AG09319 (cell line): ENCODE measurements around the gene PAFAH1B2.
"Not testable (repeated sequence)": the region's sequence is repeated elsewhere in the genome, so short reads cannot be mapped to it uniquely, and the experiment has no call there.

ENCODE experiments used
- DNase-seq: peaks from one replicate; pipeline ENCODE4 v3.0.0-alpha.2; 2010; ENCODE audit warnings: low read depth; ENCODE audit errors: extremely low read depth
- TF ChIP-seq, protein P1 (sequence below): IDR thresholded peaks from 2 replicates; pipeline ENCODE4 v1.5.1; 2011; ENCODE audit warnings: low read depth, mild to moderate bottlenecking, inconsistent platforms, low read length, moderate library complexity

PAFAH1B2 gene

DNA sequence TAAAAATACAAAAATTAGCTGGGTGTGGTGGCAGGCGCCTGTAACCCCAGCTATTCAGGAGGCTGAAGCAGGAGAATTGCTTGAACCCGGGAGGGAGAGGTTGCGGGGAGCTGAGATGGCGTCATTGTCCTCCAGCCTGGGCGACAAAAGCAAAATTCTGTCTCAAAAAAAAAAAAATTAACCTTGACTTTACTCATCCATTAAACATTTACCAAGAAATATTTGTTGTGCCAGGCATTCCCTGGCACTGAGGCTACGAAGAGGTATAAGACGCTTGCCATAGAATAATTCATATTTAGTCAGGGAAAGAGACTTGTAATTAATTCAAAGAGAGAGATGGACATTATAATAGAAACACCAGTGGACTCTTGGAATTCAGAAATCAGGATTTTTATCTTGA, 13.2 kb upstream of the PAFAH1B2 start:
- no peak for DNase-seq
- TF ChIP-seq, protein P1, sequence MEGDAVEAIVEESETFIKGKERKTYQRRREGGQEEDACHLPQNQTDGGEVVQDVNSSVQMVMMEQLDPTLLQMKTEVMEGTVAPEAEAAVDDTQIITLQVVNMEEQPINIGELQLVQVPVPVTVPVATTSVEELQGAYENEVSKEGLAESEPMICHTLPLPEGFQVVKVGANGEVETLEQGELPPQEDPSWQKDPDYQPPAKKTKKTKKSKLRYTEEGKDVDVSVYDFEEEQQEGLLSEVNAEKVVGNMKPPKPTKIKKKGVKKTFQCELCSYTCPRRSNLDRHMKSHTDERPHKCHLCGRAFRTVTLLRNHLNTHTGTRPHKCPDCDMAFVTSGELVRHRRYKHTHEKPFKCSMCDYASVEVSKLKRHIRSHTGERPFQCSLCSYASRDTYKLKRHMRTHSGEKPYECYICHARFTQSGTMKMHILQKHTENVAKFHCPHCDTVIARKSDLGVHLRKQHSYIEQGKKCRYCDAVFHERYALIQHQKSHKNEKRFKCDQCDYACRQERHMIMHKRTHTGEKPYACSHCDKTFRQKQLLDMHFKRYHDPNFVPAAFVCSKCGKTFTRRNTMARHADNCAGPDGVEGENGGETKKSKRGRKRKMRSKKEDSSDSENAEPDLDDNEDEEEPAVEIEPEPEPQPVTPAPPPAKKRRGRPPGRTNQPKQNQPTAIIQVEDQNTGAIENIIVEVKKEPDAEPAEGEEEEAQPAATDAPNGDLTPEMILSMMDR = no peak

DNA sequence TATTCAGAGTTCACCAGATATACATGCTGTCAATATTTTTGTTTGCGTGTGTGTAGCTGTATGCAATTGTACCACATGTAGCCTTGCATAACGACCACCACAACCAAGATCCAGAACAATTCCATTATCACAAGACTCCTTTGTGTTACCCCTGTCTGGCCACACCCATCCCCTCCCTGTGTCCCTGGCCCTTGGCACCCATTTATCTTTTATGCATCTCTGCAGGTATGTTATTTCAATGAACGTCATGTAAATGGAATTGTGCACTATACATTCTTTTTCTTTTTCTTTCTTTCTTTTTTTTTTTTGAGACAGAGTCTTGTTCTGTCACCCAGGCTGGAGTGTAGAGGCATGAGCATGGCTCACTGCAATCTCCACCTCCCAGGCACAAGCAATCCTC, 9.7 kb upstream of the PAFAH1B2 start:
- TF ChIP-seq, protein P1 = no peak
- DNase-seq = no peak

DNA sequence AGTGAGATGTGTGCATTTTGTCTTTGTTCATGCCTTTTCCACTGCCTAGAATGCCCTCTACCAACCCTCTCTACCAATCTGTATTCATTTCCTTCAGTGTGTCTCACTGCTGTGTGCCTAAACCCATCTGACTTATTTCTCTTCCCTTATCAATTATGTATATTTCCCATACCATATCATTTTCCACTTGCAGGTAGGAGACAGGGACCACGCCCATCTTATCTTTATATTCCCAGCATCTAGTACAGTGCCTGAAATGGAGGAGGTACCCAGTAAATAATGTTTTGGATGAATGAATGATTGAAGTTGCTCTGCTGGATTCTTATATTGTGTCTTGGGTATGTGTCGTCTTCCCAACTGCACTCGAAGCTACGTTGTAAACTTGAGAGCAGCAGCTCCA, 9.1 kb upstream of the PAFAH1B2 start:
- DNase-seq = not testable (repeated sequence)

DNA sequence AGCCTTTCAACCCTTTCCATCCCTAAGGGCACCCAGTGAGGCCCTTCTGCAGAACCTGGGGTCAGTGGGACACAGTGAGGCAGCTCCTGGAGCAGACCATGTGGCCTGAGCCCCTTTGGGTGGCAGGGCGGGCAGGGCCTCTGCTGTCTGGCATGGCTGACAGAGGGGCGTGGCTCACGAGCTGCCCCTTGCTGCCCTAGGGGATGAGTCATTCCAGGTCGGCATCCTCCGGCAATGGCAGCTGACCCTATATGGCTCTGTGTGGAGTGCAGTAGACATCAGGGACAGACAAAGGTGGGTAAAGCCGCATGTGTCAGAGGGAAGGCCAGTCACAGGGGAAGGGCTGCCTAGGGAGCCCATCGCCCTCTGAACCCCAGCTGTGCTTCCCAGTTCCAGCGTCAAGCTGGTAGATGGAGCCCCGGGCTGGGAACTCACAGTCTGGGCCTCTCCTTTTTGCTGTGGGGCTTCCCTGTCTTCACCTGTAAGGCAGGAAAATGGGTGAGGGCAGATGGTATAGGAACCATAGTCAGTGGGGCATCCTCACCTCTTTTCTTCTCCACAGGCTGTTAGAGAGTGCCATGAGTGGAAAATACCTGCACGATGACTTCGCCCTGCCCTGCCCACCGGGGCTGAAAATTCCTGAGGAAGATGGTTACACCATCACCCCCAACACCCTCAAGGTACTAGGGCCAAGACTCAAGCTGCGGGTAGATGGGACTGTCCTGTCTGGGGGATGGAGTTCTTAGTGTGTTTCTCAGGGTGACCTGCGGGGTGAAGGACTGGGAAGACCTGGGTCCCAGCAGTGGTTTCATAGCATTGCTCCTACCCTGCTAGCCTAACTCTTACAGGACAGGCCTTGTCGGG, 6.6 kb upstream of the PAFAH1B2 start:
- DNase-seq = not testable (repeated sequence)

DNA sequence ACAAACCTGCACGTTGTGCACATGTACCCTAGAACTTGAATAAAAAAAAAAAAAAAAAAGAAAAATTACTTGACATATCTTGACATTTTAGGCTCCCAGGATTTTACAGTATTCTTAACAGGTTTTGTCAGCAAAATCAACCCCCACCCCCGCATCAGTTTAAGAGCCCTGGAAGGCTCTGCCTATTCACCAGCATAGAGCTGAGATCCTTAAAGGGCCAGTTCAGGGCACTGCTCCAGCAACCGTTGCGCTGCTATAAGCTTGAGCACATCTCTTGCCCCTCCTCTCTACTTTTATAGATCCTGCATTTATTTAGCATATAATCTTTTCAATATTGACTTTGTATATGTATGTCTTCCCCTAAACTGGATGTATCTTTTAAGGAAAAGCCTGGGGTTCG, 697 bp upstream of the PAFAH1B2 start:
- TF ChIP-seq, protein P1 = no peak
- no peak for DNase-seq

DNA sequence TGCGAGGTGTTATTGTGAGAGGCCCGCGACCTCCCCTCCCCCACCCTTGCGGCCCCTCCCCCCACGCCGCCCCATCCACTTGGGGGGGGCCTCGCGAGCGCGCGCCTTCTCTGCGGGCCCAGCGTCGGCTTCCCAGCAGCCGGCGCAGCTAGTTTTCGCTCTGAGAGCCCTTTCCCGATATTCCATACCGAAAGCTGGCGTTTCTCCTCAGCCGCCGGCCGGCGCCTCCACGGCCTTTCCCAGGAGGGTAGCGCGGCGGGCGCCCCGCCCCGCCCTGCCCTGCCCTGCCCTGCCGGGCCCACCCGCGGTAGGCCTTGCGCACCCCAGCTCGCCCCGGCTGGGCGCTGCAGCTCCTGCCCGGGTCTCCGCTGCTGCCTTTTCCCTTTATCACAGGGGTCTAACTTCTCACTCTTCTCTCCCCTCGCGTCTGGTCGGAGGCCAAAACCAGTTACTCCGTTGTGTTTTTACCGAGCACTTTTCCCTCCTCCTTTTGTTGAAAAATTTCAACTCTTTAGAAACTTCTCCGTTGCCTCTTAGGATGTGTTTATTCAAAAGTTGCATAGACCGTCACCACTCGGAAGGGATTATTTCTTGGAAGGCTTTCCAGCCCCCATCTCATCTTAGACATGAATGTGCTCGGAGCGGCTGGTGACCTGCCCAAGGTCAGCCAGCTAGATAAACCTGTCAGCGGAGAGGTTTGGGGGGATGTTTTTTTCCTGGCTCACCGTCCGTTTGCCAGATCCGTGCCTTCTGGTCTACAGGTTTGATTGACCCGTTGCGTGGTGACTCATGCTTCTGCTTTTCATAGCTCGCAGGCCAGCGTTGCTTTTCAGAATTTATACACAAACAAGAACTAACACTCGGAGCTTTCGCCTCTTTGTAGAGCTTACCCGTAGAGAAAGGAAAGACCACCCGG, 648 bp downstream of the PAFAH1B2 start:
- TF ChIP-seq, protein P1 = no peak
- no peak for DNase-seq

DNA sequence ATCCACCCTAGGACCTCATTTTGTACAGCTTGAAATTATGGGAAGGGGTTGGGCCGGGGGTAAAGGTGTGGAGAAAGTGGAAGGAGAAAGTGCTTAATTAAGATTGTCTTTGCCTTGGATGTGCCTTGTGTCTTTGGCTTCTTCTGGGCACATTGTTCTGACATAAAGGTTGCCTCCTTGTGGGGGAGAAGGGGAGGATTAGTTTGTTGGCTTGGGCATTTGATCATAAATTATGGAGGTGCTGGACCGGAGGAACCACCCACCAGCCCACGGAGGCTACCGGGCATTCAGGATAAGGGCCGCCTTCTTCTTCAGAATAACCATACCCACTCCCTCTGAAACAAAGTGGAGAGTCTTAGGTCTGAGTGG, 1.3 kb downstream of the PAFAH1B2 start:
- DNase-seq = no peak
- TF ChIP-seq, protein P1 = peak; percentile 19

DNA sequence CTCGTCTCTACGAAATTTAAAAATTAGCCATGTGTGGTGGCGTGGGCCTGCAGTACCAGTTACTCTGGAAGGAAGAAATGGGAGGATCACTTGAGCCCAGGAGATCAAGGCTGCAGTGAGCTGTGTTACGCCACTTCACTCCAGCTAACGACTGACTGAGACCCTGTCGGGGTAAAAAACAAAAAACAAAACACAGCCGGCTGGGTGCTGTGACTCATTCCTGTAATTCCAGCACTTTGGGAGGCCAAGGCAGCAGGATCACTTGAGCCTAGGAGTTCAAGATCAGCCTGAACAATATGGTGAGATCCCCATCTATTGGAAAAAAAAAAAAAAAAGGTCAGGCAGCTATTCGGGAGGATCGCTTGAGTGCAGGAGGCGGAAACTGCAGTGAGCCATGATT, 2.4 kb downstream of the PAFAH1B2 start:
- DNase-seq = no peak
- TF ChIP-seq, protein P1 = no peak
